ENCODE data around the gene MACROD2.

MACROD2 gene

DNA sequence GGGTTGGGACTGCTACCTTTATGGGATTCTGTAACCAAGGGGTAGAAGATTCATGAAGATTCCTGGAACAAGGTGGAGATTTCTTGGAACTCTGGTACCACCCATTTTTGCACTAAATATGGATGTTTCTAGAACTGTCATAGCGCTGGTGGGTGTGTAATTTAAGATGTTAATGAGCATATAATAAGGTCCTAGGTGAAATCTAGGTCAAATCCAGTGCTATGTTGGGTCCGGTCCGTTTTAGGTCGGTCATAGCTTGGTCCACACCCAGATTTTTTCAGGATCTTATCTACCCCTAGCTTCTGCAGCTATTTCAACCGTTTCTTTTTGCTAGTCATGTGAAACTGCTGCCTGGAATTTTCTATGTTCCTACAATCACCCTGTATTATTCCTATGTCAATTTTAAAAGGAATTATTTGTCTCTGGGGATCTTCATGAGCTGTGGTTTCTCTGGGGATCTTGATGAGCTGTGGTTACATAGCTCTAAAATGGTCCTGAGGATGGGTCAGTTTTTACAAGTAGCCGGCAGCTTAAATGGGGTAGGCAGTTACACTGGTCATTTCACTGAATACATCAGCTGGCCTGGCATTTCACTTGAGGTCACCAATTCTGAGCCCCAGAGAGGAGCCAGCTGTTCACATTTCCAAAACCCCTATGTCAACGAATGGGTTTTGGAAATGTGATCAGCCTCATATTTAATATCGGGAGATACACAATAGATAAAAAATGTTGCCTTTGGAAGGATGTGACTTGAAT is 994.4 kb downstream of the MACROD2 start:
- no peak for DNase-seq (ENCODE audit: low read depth)
- no peak overlapping the region for H3K4me3 ChIP-seq (ENCODE audit: low read depth, low read length)
- TF ChIP-seq CTCF (conservative IDR thresholded peaks at IDR 0.05; ENCODE audit: low read depth, low read length) = no peak

- no peak overlapping the region for H3K4me3 ChIP-seq (ENCODE audit: low read depth, low read length)
- no peak for TF ChIP-seq CTCF (conservative IDR thresholded peaks at IDR 0.05; ENCODE audit: low read depth, low read length)
- DNase-seq (ENCODE audit: low read depth) = peak; percentile 82
Measured at GRCh38 chr20:14991023-14991422, 995.7 kb downstream of the MACROD2 start.

- TF ChIP-seq CTCF (conservative IDR thresholded peaks at IDR 0.05; ENCODE audit: low read depth, low read length) = no peak
- peak; percentile 80 for DNase-seq (ENCODE audit: low read depth)
- no peak overlapping the region for H3K4me3 ChIP-seq (ENCODE audit: low read depth, low read length)
Measured at GRCh38 chr20:14992153-14992552, 996.8 kb downstream of the MACROD2 start.

- no peak overlapping the region for H3K4me3 ChIP-seq (ENCODE audit: low read depth, low read length)
- peak; percentile 59 for DNase-seq (ENCODE audit: low read depth)
- no peak for TF ChIP-seq CTCF (conservative IDR thresholded peaks at IDR 0.05; ENCODE audit: low read depth, low read length)
Measured at GRCh38 chr20:14992961-14993360, 997.6 kb downstream of the MACROD2 start.

GRCh38 chr20:14996883-14997672 is 1001.8 kb downstream of the MACROD2 start:
- H3K4me3 ChIP-seq (ENCODE audit: low read depth, low read length) = no peak overlapping the region
- no peak for TF ChIP-seq CTCF (conservative IDR thresholded peaks at IDR 0.05; ENCODE audit: low read depth, low read length)
- DNase-seq (ENCODE audit: low read depth) = no peak

DNA sequence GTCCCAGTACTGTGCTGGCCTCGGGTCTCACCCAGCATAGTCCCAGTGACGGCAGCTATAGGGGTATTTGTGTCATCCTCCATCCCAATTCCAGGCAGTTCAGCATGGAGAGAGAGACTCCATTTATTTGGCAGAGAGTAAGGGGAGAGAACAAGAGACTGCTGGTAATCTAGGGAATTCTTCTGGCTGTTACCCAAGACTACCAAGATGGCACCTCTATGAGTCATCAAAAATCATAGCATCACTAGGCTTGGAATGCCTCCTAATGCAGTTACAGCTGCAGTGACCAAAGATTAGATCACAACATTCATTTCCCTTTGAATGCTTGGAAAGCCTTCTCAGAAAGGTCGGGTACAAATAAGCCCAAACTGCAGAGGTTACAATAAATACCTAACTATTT is 1002.5 kb downstream of the MACROD2 start:
- TF ChIP-seq CTCF (conservative IDR thresholded peaks at IDR 0.05; ENCODE audit: low read depth, low read length) = no peak
- no peak overlapping the region for H3K4me3 ChIP-seq (ENCODE audit: low read depth, low read length)
- DNase-seq (ENCODE audit: low read depth) = peak; percentile 71
